Stimulated activated naive CD4-positive, alpha-beta T cell (primary cell): ENCODE measurements around the gene SORBS1.

Source experiments
- DNase-seq, 6 experiments: peaks; one replicate each; lab custom pipeline; 2025; lab: John Stamatoyannopoulos, UW

The SORBS1 gene

GRCh38 chr10:95265572-95265971 lies 295.6 kb downstream of the SORBS1 start:
- DNase-seq: no peak

DNA sequence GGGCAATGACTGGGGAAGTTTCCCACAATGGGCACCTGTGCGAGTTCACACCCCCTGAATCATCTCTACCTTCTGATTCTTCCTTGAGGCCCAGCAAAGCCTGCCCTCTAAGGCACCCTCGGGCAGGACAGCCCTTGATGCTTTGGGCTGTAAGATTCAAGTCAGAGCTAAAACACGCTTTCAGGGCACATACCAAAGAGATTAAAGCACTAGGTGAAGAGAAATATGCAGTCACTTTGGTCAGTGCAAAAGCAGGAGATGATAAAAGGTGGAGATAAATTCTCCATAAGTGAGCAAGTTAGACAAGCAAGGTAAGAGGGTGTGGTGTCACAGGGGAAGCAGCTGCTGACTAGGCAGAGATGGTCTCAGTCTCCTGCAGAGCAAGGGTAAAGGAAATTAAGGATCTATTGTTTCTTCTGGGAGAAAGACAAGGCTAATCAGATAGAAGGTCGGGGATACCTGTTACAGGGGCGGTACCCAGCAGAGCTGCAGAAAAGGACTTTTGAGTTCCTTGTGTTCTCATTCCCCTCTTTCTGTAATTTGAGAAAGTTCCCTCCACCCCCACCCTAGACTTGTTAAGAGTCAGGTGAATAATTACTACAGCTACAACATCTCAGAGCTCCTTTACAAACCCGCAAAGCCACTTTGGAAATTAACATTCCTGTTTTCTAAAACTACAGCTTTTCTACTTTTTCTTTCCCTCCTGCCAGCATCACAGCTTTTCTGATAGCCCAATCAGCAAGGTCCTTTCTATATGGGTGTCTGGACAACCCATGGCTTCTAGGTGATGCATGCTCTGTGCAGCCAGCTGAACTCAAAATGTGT lies 296.7 kb downstream of the SORBS1 start:
- DNase-seq: no peak

- DNase-seq: no peak
Measured at GRCh38 chr10:95263864-95264226, 297.3 kb downstream of the SORBS1 start.

- no peak for DNase-seq
Measured at GRCh38 chr10:95262763-95263518, 298.2 kb downstream of the SORBS1 start.

GRCh38 chr10:95261926-95262325 lies 299.2 kb downstream of the SORBS1 start:
- no peak for DNase-seq
